DOHH2 (cell line): Measurements from ENCODE around the gene MYH11.

ENCODE experiments used
- CTCF ChIP-seq: fragments of 200-600 bp; sonication (generic); IDR thresholded peaks from one replicate; pipeline ENCODE4 v1.5.1; 2014; ENCODE audit warnings: antibody characterized with exemption, mild to moderate bottlenecking, low read depth, low read length; ENCODE audit not compliant: poor library complexity, severe bottlenecking
- EZH2phosphoT487 ChIP-seq: fragments of 200-600 bp; sonication (generic); IDR thresholded peaks from 2 replicates; pipeline ENCODE4 v1.6.1; 2017; ENCODE audit warnings: borderline replicate concordance, mild to moderate bottlenecking, antibody characterized with exemption, low read length, moderate library complexity, mixed read lengths

- TF ChIP-seq CTCF (no peak), EZH2phosphoT487 (no peak)
Observed at GRCh38 chr16:15757630-15758251, 99.1 kb downstream of the MYH11 start.
